GM21381 (cell line): ENCODE data around the gene TEAD1.
A peak's percentile ranks its signal among the peaks of the same experiment; 100 is the strongest.

Experiments
- ATAC-seq: cut with Tn5 transposase; IDR thresholded peaks from one replicate; pipeline ENCODE4 v1.9.1; 2021; ENCODE audit warnings: mild to moderate bottlenecking, moderate library complexity; ENCODE audit not compliant: unreplicated experiment

Gene TEAD1

DNA sequence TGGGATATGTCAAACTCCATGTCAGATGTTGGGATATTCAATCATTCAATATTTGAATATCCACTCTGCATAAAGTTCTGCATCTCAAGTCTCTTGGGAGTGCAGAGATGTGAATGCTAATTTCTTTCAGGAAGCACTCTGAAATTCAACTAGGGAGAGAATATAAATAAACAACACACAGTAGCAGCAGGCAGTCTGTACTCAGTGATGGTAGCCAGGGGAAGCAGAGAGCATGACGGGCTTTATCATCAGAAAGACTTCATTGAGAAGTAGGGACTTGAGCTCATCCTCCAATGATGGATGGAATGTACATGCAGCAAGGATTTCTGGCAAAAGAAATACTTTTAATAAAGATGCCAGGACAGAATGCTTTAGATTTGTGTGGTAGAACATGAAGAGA, 9.8 kb upstream of the TEAD1 start:
- ATAC-seq = no peak

DNA sequence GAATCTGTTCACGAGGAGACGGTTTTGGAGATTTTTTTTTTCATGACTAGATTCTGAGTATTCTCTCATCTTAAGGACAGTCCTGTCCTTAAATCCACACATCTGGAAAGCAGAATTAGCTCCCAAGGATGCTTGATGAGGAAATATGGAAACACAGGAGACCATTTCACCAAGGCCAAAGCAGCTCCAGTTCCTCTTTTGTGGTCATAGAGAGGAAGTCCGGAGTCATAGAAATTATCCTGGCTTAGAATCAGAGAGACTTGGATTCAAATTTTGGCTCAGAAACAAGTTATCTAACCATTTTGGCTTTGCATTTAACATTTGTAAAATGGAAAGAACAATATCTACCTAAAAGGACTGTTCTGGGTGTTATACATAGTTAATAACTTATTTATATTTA, 7.3 kb upstream of the TEAD1 start:
- ATAC-seq = no peak

DNA sequence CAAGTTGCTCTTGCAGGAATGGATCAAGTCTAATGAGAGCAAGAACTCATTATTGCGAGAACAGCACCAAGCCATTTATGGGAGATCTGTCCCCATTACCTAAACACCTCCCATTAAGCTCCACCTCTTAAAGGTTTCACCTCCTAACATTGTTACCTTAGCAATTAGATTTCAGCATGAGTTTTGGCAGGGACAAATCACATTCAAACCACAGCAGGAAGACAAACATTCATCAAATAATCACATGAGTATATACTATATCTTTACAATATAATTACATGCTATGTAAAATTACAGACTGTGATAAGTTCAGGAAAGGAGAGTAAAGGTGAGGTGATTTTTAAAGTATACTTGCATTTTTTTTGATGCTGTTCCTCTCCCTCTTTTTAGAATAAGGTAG, 6.6 kb upstream of the TEAD1 start:
- no peak for ATAC-seq

DNA sequence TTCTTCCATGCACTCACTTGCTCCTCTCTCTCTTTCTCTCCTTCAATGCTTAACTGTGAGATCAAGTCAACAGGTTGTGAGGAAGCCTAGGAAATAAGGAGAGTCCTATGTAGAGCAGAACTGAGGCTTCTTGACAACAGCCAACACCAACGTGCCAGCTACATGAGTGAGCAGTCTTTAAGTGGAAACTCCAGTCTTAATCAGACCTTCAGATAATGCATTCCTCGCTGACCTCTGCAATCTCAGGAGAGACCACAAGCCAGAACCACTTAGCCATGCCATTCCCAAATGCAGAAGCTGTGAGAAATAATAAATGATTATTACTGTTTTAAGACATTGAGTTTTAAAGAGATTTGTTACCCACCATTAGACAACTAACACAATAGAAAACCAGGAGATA, 6.1 kb upstream of the TEAD1 start:
- no peak for ATAC-seq

DNA sequence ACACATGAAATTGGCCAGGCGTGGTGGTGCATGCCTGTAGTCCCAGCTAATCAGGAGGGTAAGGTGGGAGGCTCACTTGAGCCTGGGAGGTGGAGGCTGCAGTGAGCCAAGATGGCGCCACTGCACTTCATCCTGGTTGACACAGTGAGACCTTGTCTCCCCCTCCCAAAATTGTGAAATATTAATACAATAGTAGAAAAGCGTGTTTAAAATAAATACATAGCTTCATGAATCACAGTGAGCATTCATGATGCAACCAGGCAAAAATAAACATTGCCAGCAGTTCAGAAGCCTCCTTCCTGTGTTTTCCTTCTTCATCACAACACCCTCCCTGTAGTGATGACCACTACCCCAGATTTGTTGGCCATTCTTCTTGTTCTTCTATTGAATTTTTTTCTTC, 4.3 kb upstream of the TEAD1 start:
- no peak for ATAC-seq

DNA sequence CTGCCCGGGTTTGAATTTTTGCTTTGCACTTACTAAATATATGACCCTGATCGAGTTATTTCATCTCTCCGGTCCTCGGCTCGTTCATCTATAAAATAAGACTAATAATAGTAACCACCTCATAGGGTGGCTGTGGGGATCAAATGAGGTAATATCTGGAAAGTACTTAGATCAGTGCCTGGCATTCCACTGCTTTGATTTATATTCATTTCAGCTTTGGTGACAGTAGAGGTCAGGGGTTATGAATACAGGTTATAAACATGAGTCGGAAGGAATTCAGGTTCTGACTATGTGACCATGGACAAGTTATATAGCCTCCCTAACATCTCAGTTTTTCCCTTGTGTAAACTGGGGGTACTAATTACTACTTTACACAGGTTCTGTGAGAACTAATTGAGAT, 2.9 kb upstream of the TEAD1 start:
- ATAC-seq = no peak

DNA sequence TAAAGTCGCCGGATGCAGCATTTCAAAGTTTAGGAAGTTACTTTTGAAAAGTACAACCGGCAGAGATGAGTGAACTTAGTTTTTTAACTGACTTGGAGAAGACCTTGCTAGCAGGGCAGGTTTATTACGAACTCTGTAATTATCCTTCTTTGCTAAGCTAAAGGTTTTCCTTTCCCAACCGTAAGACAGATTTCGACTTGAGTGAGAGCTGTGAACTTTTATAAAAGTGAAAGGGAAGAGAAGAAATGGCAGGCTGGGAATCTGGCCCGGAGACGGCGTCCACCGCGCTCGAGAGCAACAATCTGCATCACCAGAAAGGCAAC, 659 bp upstream of the TEAD1 start:
- ATAC-seq = no peak

DNA sequence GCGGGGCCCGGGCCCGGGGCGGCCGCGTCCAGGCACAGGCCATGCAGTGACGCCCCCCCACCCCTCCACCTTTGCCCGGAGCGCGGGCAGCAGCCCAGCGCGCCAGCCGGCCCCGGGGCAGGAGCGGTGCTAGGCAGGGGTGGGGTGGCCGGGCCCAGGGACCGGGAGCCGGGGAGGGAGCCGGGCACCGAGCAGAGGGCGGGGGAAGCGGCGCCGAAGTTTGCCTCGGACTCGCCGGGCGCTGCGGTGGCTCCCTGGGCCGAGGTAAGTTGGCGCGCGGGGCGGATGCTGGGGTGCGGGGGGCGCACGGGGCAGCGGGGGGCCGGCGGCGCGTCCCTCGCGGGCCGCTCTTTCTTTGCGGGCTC, 332 bp downstream of the TEAD1 start:
- peak; percentile 27 for ATAC-seq

DNA sequence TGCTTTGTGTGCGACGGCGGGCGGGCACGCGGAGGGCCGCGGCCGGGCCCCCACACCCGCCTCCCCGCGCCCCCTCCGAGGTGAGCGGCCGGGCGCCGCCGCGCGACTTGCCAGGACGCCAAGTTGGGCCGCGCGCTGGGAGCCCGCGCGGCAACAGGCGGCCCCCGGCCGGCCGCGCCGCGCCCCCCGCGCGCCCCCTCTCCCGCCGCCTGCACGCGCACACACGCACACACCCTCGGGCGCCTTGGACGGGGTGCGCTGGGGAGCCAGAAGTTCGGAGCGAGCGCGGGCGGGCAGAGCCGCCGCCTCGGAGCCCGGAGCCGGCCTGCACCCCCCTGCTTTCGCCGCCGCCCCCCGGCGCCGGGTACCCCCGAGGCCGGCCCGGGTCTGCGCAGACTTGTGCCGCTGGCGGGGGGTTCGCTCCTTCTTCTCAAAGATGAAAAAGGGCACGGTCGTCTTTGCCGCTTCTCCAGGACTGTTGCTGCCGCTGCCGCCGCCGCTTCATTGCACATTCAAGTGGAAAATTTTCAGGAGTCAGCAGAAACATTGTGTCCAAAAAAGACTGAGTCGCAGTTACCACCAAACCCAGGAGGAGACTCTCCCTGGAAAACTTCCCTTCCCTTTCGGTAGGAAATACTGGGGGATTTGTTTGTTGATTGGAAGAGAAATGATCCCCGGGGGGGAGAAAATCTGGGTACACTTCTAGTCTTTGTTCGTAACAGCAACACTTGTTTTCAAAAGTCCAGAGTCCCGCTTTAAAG, 895 bp downstream of the TEAD1 start:
- no peak for ATAC-seq

DNA sequence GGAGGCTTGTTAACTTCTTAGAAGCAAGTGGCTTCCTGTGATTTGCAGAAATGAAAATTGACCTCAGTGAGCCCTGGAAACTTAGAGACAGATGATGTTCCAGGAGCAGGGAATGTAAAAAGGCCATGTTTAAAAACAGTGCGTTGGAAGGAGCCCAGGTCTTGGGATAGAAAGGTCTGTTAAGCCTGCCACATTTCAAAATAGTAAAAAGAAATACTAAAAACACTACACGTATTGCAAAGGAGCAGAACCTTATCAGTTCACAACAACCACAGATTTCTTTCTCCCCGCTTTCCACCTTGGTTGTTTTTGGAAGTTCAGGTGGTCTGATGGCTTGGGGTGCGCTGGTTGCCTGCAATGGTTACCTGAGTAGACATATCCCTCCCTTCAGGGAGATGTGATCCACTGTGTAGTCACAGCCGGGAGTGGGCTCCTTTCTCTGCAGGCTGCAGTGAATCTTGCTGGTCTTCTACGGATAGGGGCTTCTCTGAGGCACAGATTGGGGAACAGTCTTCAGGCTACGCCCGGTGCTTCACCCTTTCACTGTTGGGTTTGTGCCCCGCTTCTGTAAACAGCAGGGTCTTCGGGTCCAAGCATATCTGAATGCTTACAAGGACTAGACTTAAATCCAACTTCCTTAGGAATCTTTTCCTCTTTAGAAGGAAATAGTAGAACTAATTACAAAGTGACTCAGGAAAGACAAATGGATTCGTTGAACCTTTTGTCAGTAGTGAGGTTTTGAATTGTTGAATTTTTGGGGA, 1.9 kb downstream of the TEAD1 start:
- no peak for ATAC-seq

DNA sequence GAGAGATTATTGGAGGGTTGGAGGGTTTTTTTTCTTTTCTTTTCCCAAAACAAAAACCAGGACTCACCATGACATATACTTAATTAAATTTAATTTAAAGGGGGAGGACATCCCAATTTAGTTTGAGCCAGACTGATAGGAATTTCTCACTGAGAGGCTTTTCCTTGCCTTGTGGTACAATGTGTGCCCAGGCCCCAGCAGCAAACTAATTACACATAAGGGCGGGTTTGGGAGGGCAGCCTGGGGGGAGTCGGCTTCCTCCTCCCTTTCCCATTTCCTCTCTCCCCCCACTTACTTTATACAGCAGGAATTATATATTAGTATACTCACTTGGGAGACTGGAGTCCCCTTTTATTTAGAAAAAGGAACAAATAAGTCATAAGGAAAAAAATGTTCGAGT, 2.9 kb downstream of the TEAD1 start:
- no peak for ATAC-seq

DNA sequence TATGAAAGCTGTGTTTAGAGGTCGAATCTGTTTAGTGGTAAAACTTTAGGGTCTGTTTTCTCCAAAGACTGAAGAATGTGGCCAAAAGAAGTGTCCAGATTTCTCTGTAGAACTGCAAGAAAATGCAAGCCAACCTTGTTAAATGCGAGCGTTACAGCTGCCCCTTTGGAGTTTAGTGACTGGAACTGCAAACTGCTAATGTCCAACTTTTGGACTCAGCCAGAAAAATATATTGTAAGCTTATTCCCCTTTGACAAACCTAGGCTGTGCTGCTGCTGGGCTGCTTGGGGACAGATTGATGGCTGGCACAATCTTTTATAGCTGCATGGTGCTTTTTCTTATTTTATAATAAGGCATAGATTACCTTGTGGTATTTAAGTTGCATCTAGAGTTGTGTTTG, 3.9 kb downstream of the TEAD1 start:
- ATAC-seq = no peak

DNA sequence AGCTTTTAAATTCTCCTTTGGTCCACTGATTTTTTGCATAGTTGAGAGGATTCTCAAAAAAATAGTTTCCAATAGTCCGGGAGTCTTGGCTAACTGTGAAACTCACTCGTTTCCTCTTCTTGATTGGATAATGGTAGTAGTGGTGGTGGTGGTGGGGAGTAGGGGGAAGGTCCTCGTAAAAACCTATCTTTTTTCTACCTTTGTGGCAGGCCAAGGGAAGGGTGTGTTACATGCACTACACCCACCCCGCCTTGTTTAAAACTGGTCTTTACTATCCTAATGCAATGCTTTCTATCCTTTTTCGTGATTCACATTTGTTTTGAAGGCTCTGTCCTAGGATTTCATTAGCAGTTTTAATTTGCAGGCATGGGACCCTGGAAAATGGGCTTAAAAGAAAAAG, 4.8 kb downstream of the TEAD1 start:
- ATAC-seq = no peak

DNA sequence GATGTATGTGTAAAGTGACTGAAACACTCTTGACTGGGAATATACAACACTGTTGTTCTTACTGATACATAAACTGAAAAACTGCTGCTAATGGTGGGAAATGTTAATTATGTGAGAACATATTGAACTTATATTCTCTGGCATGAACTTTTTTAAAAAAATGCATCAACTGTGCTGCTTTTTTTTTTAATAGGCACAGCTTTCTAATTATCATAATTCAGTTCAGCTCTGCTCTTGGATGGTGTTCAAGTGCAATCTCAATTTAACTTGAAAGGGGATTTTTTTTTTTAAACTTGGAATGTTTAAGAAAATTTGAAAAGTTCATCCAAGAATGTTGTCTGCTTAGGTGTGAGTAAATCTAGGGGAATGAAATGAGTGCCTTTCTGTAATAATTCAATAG, 5.2 kb downstream of the TEAD1 start:
- ATAC-seq = no peak

DNA sequence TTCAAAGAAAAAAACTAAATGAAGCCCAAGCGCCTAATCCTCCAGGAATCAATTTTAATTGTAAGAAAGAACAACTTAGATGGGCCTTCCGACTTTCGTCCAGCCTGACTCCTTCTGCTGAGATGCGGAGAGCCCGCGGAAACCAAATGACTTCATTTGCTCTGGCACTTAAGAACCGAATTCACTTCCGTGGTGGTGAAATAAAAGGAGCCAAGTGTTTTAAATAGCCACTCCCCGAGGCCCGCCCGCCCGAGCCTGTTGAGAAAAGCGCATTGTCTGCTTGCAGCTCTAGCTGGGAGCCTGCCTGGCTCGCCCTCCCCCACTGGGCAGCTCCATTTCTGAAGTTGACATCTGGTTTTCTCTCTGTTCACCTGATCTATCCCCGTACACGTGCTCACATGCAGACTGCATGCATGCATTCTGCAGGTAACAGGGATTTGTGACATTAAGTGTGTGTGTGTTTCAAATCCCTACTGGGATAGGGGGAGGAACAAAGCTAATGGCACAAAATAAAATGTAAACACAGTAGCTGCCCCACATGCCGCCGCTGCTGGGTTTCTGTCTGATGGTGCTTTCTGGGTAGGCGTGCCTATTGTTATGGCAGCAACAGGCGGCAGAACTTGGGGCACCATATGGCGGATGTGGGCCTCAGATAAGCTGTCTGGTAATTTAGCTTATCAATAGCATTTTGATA, 6.2 kb downstream of the TEAD1 start:
- no peak for ATAC-seq

DNA sequence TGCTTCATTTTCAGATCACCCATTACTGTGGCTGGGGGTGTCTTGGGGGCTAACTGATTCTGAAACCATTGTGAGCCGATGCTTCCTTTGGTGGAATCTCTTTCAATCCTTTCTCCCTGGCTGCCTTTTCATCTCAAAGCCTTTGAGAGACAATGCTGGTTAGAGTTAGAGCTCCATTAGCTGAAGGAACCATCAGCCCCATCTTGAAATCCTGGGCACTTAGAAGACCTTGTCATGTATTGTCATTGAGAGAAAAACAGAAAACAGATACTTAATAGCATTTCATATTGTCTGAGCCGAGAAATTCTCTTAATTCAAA, 6.7 kb downstream of the TEAD1 start:
- no peak for ATAC-seq

DNA sequence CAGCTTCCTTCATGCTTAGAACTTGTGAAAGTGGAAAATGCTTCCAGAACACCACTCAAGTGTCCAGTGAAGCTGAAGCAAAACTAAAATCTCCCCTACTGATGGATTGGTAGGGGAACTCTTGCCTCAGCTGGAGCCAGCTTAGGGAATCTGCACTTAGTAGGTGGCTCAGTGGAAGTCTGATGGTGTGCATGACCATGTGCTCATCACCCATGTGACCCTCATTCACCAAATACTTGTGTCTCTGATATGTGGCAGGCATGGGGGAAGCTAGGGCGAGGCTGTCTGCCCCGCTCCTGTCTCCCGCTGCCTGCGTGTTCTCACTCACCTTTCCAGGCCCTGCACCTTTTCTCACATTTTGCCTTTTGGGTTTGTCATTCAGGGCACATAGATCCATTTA, 7.2 kb downstream of the TEAD1 start:
- no peak for ATAC-seq

DNA sequence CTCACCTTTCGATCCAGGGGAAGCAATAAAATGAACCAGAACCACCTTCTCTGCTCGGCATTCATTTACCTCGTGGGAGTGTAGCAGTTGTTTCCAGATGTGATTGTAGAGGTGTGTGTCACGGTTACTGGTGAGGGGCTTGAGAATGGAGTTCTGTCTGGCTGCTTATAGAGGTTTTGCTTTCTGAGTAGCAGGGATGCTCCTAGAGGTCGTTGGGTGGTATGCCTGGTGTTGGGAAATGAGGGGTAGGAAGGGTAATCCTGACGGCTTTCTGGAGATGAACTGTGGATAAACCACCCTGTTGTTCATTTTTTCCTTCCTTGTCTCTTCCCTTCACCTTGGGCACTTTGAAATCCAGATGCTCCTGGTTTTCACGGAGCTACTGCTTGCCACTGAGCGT, 8.1 kb downstream of the TEAD1 start:
- ATAC-seq = no peak

DNA sequence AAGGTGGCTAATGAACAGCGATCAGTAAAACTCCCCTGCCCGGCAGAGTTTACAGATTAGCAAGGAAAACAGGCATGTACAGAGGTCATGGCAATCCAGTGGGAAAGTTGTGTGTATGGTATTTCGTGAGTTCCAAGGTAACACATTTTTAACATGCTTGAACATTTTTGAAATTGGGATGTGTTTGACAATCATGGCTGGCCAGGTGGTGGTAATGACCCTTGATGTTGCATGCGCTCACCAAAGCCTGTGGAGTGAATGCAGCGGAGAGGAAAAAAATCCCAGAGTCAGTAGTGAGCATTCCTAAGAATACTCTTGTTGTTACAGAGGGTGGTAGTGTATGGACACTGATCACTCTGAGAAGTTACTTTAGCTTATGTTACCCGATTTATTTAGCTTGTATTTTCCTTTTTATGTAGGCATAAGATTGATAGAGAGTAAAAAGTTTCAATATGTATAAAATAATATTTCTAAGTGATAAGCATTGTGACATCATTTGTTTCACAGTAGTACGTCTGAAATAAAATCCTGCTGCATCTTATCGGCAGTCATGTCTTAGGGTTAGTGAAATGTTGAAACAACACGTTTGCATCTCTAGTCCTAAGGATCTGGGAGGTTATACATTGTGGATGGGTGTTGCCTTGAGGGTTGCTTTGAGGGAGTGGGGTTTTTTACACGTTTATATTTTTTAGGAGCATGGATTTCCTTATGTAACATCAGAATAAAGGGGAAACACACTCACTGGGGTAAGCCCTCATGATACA, 8.7 kb downstream of the TEAD1 start:
- ATAC-seq = no peak

DNA sequence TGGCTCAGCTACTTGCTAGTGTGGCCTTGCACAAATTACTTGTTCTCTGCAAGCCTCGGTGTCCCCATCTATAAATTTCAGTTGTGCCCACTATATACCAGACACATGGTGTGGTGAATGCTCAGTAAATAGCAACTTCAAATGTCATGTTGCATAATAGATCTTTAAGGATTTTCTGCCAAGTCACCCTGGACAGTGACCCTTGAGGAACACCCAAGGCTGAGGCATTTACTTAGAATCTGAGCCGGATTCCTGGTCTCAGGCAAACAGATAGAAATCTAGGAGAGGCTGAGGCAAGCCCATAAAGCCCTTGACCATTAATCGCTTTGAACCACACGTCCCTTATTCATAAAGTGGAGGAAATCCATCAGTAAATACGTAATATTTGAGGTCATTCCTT, 9.7 kb downstream of the TEAD1 start:
- no peak for ATAC-seq

DNA sequence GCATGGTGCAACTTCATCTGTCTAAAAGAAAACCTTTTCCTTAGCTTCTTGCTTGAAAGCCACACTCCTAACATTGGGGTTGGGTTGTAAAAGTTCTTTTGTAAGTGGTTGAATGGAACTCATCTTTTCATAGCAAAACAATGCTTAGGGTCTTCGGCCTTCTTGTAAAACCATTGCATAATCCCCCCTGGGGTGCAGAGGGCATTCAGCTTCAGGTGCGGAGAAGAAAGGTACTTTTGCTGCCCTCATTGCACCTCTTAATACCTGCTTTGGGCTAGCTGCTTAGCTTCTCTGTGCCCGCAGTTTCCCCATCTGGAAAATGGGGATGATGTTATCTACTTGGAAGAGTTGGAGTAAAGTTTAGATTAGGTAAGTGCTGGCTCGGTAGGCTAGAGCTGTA, 10.1 kb downstream of the TEAD1 start:
- ATAC-seq = no peak

DNA sequence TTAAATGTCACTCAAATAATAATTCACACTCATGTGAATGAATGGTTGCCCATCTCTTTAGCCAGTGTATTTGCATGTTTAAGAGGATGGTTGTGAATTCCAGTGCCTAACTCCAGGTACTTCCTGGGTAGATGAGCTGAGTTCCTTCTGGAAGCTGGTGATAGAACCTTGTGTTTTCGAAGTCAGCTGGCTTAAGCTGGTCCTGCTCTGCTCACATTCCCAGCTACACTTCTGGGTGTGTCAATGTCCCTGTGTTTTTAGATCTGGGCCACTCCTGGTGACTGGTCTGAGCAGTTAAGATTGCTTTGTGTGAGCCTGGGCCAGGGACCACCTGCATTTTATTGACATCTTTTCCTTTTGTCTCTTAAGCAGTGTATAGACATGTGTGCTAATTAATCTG, 10.6 kb downstream of the TEAD1 start:
- ATAC-seq = no peak
